GM12865 (cell line): ENCODE data around the gene FER1L5.

Source experiments
- DNase-seq: peaks from one replicate; pipeline ENCODE4 v3.0.0; 2010; ENCODE audit warnings: low read depth
- H3K4me3 ChIP-seq: 2 replicates; pipeline ENCODE4 v1.5.1; 2011; ENCODE audit warnings: mild to moderate bottlenecking, low read depth, low read length, control low read depth
- TF ChIP-seq, protein P1 (sequence below): IDR thresholded peaks from 2 replicates; pipeline ENCODE4 v1.5.1; 2011; ENCODE audit warnings: low read length, control low read depth, low read depth, inconsistent platforms; ENCODE audit not compliant: insufficient read depth; ENCODE audit errors: missing control alignments

Gene FER1L5

DNA sequence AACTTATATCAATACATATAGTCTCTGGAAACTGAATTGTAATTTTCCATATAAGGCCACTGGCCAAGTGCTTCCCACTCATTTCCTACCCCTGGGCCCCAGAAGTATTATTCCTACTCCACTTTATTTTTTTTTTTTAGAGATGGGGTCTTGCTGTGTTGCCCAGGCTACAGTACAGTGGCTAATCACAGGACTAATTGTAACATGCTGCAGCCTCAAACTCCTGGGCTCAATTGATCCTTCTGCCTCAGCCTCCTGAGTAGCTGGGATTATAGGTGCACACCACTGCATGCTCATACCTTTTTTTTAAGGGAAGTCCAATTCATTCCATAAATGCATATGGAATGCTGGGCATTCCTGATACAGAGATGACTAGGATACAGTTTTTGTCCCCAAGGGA is 111.8 kb downstream of the FER1L5 start:
- no peak overlapping the region for H3K4me3 ChIP-seq
- TF ChIP-seq, protein P1, sequence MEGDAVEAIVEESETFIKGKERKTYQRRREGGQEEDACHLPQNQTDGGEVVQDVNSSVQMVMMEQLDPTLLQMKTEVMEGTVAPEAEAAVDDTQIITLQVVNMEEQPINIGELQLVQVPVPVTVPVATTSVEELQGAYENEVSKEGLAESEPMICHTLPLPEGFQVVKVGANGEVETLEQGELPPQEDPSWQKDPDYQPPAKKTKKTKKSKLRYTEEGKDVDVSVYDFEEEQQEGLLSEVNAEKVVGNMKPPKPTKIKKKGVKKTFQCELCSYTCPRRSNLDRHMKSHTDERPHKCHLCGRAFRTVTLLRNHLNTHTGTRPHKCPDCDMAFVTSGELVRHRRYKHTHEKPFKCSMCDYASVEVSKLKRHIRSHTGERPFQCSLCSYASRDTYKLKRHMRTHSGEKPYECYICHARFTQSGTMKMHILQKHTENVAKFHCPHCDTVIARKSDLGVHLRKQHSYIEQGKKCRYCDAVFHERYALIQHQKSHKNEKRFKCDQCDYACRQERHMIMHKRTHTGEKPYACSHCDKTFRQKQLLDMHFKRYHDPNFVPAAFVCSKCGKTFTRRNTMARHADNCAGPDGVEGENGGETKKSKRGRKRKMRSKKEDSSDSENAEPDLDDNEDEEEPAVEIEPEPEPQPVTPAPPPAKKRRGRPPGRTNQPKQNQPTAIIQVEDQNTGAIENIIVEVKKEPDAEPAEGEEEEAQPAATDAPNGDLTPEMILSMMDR, result no peak
- no peak for DNase-seq
